SK-N-SH (cell line): Measurements from ENCODE around the gene IL4. TPM values are rescaled to one million over a fixed set of nuclear protein-coding genes. Genes with fewer than 3 reads are reported as not detected.
"Not testable (repeated sequence)": the region's sequence is repeated elsewhere in the genome, so short reads cannot be mapped to it uniquely, and the experiment has no call there.

Source experiments
- CTCF ChIA-PET: fragments of 300-600, 350-600 bp; formaldehyde crosslinking; extraction: SDS; loops from one replicate; lab custom pipeline; 2021; lab: Yijun Ruan, JAX
- POLR2A ChIA-PET: fragments of 350-600 bp; sonication (Branson Sonifier 250); formaldehyde crosslinking; extraction: SDS; loops from one replicate; lab custom pipeline; 2020; ENCODE audit warnings: antibody characterized with exemption, inconsistent platforms; lab: Yijun Ruan, JAX
- DNase-seq: peaks from one replicate; pipeline ENCODE4 v3.0.0; 2012
- H2AFZ ChIP-seq: fragments of 200-600 bp; sonication (generic); 2 replicates; pipeline ENCODE4 v1.8.1; 2016; ENCODE audit warnings: antibody characterized with exemption, mild to moderate bottlenecking, low read depth
- H3F3A ChIP-seq: fragments of 200-600 bp; sonication (generic); replicated peaks from 2 replicates; pipeline ENCODE3; 2016; ENCODE audit warnings: antibody characterized with exemption, mild to moderate bottlenecking; ENCODE audit not compliant: insufficient read depth
- H3K27ac ChIP-seq, 2 experiments: fragments of 200-500 bp in 1 of 2; fragments of 200-600 bp in 1 of 2; sonication (Bioruptor generic) in 1 of 2; sonication (generic), shearing (Covaris generic) in 1 of 2; 2 replicates each; pipeline versions ENCODE4 v1.5.1 to v1.6.1; 2014 to 2016; ENCODE audit warnings: low read depth in 2 of 2, inconsistent platforms in 1 of 2, low read length in 1 of 2, mild to moderate bottlenecking in 1 of 2, mixed read lengths in 1 of 2
- H3K27me3 ChIP-seq: fragments of 200-600 bp; sonication (generic), shearing (Covaris generic); 2 replicates; pipeline ENCODE4 v1.6.1; 2016; ENCODE audit warnings: mixed run types; ENCODE audit not compliant: insufficient read depth
- H3K36me3 ChIP-seq, 2 experiments: fragments of 200-500 bp in 1 of 2; fragments of 200-600 bp in 1 of 2; sonication (Bioruptor generic) in 1 of 2; sonication (generic) in 1 of 2; replicated peaks in 1 of 2; 2 replicates each; pipeline versions ENCODE3 to v1.5.1; 2014 to 2016; ENCODE audit warnings: low read length in 1 of 2, mild to moderate bottlenecking in 1 of 2; ENCODE audit not compliant: insufficient read depth in 2 of 2, control insufficient read depth in 1 of 2
- H3K4me1 ChIP-seq, 2 experiments: fragments of 200-500 bp in 1 of 2; fragments of 200-600 bp in 1 of 2; sonication (Bioruptor generic) in 1 of 2; sonication (generic), shearing (Covaris generic) in 1 of 2; 2 replicates each; pipeline versions ENCODE4 v1.5.1 to v1.6.1; 2014 to 2016; ENCODE audit warnings: low read depth in 1 of 2, low read length in 1 of 2, mixed run types in 1 of 2; ENCODE audit not compliant: insufficient read depth in 2 of 2, control insufficient read depth in 1 of 2
- H3K4me2 ChIP-seq: fragments of 200-600 bp; sonication (generic), shearing (Covaris generic); 2 replicates; pipeline ENCODE4 v1.6.1; 2017; ENCODE audit warnings: mixed run types
- H3K4me3 ChIP-seq, 2 experiments: fragments of 200-500 bp in 1 of 2; fragments of 200-600 bp in 1 of 2; sonication (Bioruptor generic) in 1 of 2; sonication (generic), shearing (Covaris generic) in 1 of 2; 2 replicates each; pipeline versions ENCODE4 v1.5.1 to v1.8.1; 2014 to 2016; ENCODE audit warnings: low read depth in 2 of 2, inconsistent platforms in 1 of 2, low read length in 1 of 2, mild to moderate bottlenecking in 1 of 2, mixed read lengths in 1 of 2, moderate library complexity in 1 of 2
- H3K79me2 ChIP-seq: fragments of 200-600 bp; sonication (generic); 2 replicates; pipeline ENCODE4 v1.8.1; 2017; ENCODE audit warnings: mild to moderate bottlenecking; ENCODE audit not compliant: insufficient read depth
- H3K9ac ChIP-seq: fragments of 200-600 bp; sonication (generic); 2 replicates; pipeline ENCODE4 v1.6.1; 2017; ENCODE audit warnings: mixed run types
- H3K9me2 ChIP-seq: fragments of 200-600 bp; sonication (generic); 2 replicates; pipeline ENCODE4 v1.6.1; 2017; ENCODE audit warnings: mixed run types
- H3K9me3 ChIP-seq: fragments of 200-600 bp; sonication (generic); 2 replicates; pipeline ENCODE4 v1.6.1; 2017; ENCODE audit warnings: mixed run types, mild to moderate bottlenecking, moderate library complexity
- H4K20me1 ChIP-seq: fragments of 200-600 bp; sonication (generic); 2 replicates; pipeline ENCODE4 v1.6.1; 2017; ENCODE audit warnings: mild to moderate bottlenecking, mixed run types; ENCODE audit not compliant: insufficient read depth
- CHD2 ChIP-seq: fragments of 150-350 bp; IDR thresholded peaks from 2 replicates; pipeline ENCODE4 v1.6.1; 2018; ENCODE audit warnings: low read length; ENCODE audit not compliant: partially characterized antibody
- CTCF ChIP-seq: fragments of 200-600 bp; sonication (generic); IDR thresholded peaks from 2 replicates; pipeline ENCODE4 v1.6.1; 2017; ENCODE audit warnings: antibody characterized with exemption, mild to moderate bottlenecking, moderate library complexity
- EZH2phosphoT487 ChIP-seq: fragments of 200-600 bp; sonication (generic); IDR thresholded peaks from 2 replicates; pipeline ENCODE4 v1.6.1; 2017; ENCODE audit warnings: low read depth, mixed run types, mild to moderate bottlenecking, antibody characterized with exemption, moderate library complexity, borderline replicate concordance
- MXI1 ChIP-seq: IDR thresholded peaks from 2 replicates; pipeline ENCODE4 v1.6.1; 2012; ENCODE audit warnings: mild to moderate bottlenecking, low read depth, low read length, improper control_type of control experiment
- RXRA ChIP-seq: IDR thresholded peaks from 2 replicates; pipeline ENCODE4 v1.4.0; 2012; ENCODE audit warnings: low read depth, mild to moderate bottlenecking, borderline replicate concordance
- YY1 ChIP-seq: IDR thresholded peaks from 2 replicates; pipeline ENCODE4 v1.4.0; 2012; ENCODE audit warnings: low read depth, mild to moderate bottlenecking
- WGBS: methylation state at CpG from one replicate; pipeline ENCODE4 v1.1.6; 2017; ENCODE audit warnings: low lambda C conversion rate; 5-methylcytosine and 5-hydroxymethylcytosine counted together
- polyA plus RNA-seq, 3 experiments: library from polyadenylated mRNA; depleted of rRNA; stranded (reverse); fragments of >200 nt; gene quantifications; 2 replicates each; pipeline ENCODE4 v1.2.3, GENCODE V29; 2012
- TF ChIP-seq, protein P1 (sequence below): IDR thresholded peaks from 2 replicates; pipeline ENCODE4 v1.6.1; 2012; ENCODE audit warnings: mild to moderate bottlenecking, low read depth, low read length, moderate library complexity

The IL4 gene
- polyA plus RNA-seq, 1 of the 3 experiments (the other 2 are of a cell fraction) = not detected

DNA sequence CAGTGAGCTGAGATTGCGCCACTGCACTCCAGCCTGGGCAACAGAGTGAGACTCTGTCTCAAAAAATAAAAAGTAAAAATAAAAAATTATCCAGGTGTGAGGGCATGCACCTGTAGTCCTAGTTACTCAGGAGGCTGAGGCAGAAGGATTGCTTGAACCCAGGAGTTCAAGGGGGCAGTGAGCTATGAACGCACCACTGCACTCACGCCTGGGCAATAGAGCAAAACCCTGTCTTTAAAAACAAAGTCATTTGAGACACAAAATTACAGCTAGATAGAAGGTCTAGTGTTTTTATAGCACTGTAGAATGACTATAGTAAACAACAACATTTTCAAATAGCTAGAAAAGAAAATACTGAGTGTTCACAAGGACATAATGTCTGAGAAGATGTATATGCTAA, 16.4 kb downstream of the IL4 start:
- POLR2A ChIA-PET = no interaction called here
- CTCF ChIA-PET = interaction anchor here (1.4 kb wide), 1 partner anchor 13 kb away, joined by 4 read pairs; no protein-coding TSS in a partner anchor
- no peaks in the 10 kb centered on the region for H3K79me2 ChIP-seq
- no peaks in the 10 kb centered on the region for H3K9me2 ChIP-seq
- 95% methylated on average over 3 of the region's 3 CpGs for WGBS
- no peak overlapping the region for H3K9ac ChIP-seq
- no peaks in the 10 kb centered on the region for H3K27me3 ChIP-seq
- H4K20me1 ChIP-seq = no peaks in the 10 kb centered on the region
- H3K36me3 ChIP-seq = peaks cover 0 to 7% of the 10 kb centered on the region in 2 experiments
- no peak for DNase-seq
- no peaks in the 10 kb centered on the region for H3F3A ChIP-seq
- no peak overlapping the region for H2AFZ ChIP-seq
- H3K9me3 ChIP-seq = no peaks in the 10 kb centered on the region
- no peaks in the 10 kb centered on the region for H3K4me1 ChIP-seq
- H3K4me3 ChIP-seq = no peak overlapping the region
- TF ChIP-seq, protein P1, sequence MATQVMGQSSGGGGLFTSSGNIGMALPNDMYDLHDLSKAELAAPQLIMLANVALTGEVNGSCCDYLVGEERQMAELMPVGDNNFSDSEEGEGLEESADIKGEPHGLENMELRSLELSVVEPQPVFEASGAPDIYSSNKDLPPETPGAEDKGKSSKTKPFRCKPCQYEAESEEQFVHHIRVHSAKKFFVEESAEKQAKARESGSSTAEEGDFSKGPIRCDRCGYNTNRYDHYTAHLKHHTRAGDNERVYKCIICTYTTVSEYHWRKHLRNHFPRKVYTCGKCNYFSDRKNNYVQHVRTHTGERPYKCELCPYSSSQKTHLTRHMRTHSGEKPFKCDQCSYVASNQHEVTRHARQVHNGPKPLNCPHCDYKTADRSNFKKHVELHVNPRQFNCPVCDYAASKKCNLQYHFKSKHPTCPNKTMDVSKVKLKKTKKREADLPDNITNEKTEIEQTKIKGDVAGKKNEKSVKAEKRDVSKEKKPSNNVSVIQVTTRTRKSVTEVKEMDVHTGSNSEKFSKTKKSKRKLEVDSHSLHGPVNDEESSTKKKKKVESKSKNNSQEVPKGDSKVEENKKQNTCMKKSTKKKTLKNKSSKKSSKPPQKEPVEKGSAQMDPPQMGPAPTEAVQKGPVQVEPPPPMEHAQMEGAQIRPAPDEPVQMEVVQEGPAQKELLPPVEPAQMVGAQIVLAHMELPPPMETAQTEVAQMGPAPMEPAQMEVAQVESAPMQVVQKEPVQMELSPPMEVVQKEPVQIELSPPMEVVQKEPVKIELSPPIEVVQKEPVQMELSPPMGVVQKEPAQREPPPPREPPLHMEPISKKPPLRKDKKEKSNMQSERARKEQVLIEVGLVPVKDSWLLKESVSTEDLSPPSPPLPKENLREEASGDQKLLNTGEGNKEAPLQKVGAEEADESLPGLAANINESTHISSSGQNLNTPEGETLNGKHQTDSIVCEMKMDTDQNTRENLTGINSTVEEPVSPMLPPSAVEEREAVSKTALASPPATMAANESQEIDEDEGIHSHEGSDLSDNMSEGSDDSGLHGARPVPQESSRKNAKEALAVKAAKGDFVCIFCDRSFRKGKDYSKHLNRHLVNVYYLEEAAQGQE = no peak
- TF ChIP-seq MXI1 = no peak
- no peak for TF ChIP-seq RXRA
- no peak for TF ChIP-seq YY1
- no peak for TF ChIP-seq CTCF
- TF ChIP-seq EZH2phosphoT487 = no peak
- no peak for TF ChIP-seq CHD2
- no peak overlapping the region for H3K27ac ChIP-seq
- H3K4me2 ChIP-seq = no peak overlapping the region

GRCh38 chr5:132691755-132692631, 18.2 kb downstream of the IL4 start:
- not testable (repeated sequence) for H3K4me3 ChIP-seq

More at GRCh38 chr5:132691755-132692631, 18.2 kb downstream of the IL4 start:
- H3K79me2 ChIP-seq, H4K20me1 ChIP-seq, H2AFZ ChIP-seq, POLR2A ChIA-PET, H3F3A ChIP-seq, H3K9ac ChIP-seq, DNase-seq, CTCF ChIA-PET, H3K9me2 ChIP-seq, H3K36me3 ChIP-seq, H3K9me3 ChIP-seq, H3K27me3 ChIP-seq, H3K4me2 ChIP-seq, H3K27ac ChIP-seq, H3K4me1 ChIP-seq: not testable (repeated sequence)
- 73% methylated on average over 5 of the region's 5 CpGs for WGBS
